H1 (cell line): ENCODE results near the gene ACAP1. TPM values are rescaled to one million over a fixed set of nuclear protein-coding genes. Genes with fewer than 3 reads are reported as not detected.

Experiments used
- CTCF ChIA-PET: fragments of 300-600 bp; sonication (Branson Sonifier 250); formaldehyde crosslinking; loops from one replicate; lab custom pipeline; 2021; ENCODE audit not compliant: partially characterized antibody; lab: Charles Lee
- POLR2A ChIA-PET: fragments of 300-600 bp; sonication (Branson Sonifier 250); formaldehyde crosslinking; loops from one replicate; lab custom pipeline; 2021; ENCODE audit warnings: inconsistent platforms; ENCODE audit not compliant: partially characterized antibody; lab: Charles Lee
- DNase-seq, 2 experiments: peaks; one replicate each; pipeline versions ENCODE4 v3.0.0 to v3.0.0-alpha.2; 2010 to 2022; ENCODE audit warnings: low spot score in 2 of 2, low read depth in 1 of 2, mixed read lengths in 1 of 2
- FAIRE-seq: peaks from 2 replicates; lab custom pipeline; 2011; peaks lifted over from hg19 to GRCh38; lab: Jason Lieb, UNC
- H2AFZ ChIP-seq: 2 replicates; pipeline ENCODE4 v1.8.1; 2012; ENCODE audit warnings: low read length, inconsistent platforms
- H2AK5ac ChIP-seq: 2 replicates; pipeline ENCODE4 v1.6.1; 2013; ENCODE audit warnings: low read depth, low read length
- H2BK120ac ChIP-seq: replicated peaks from 2 replicates; pipeline ENCODE3; 2013; ENCODE audit warnings: low read depth, low read length, inconsistent platforms
- H2BK12ac ChIP-seq: 2 replicates; pipeline ENCODE4 v1.6.1; 2013; ENCODE audit warnings: low read depth, low read length
- H2BK15ac ChIP-seq: 2 replicates; pipeline ENCODE4 v1.6.1; 2013; ENCODE audit warnings: low read length
- H2BK20ac ChIP-seq: 2 replicates; pipeline ENCODE4 v1.6.1; 2013; ENCODE audit warnings: low read length
- H2BK5ac ChIP-seq: 2 replicates; pipeline ENCODE4 v1.6.1; 2013; ENCODE audit warnings: low read depth, low read length
- H3K14ac ChIP-seq: 2 replicates; pipeline ENCODE4 v1.6.1; 2013; ENCODE audit warnings: inconsistent platforms; ENCODE audit not compliant: insufficient read length
- H3K18ac ChIP-seq: 2 replicates; pipeline ENCODE4 v1.6.1; 2013; ENCODE audit warnings: low read length; ENCODE audit errors: extremely low read depth
- H3K23ac ChIP-seq: 2 replicates; pipeline ENCODE4 v1.6.1; 2013; ENCODE audit warnings: inconsistent platforms; ENCODE audit not compliant: insufficient read length
- H3K23me2 ChIP-seq: 2 replicates; pipeline ENCODE4 v1.6.1; 2013; ENCODE audit warnings: low read depth, low read length
- H3K27ac ChIP-seq: 2 replicates; pipeline ENCODE4 v1.6.1; 2011; ENCODE audit warnings: low read depth, low read length, inconsistent platforms
- H3K27me3 ChIP-seq, 4 experiments: replicated peaks in 1 of 4; 1 replicate in 1 of 4; 2 replicates in 3 of 4; pipeline versions ENCODE4 v1.6.1 to v1.8.1; 2011 to 2013; ENCODE audit warnings: low read length in 3 of 4, mild to moderate bottlenecking in 3 of 4, inconsistent platforms in 2 of 4, mixed read lengths in 2 of 4, moderate library complexity in 1 of 4; ENCODE audit not compliant: control insufficient read depth in 3 of 4, insufficient read depth in 3 of 4; ENCODE audit errors: extremely low read depth in 1 of 4
- H3K36me3 ChIP-seq, 4 experiments: 2 replicates each; pipeline versions ENCODE4 v1.6.1 to v1.8.1; 2011 to 2013; ENCODE audit warnings: mild to moderate bottlenecking in 4 of 4, low read length in 3 of 4, moderate library complexity in 2 of 4, control low read depth in 1 of 4, inconsistent platforms in 1 of 4; ENCODE audit not compliant: insufficient read depth in 4 of 4, control insufficient read depth in 2 of 4
- H3K4ac ChIP-seq: replicated peaks from 2 replicates; pipeline ENCODE3; 2013; ENCODE audit warnings: low read length, low read depth, mixed read lengths, inconsistent platforms; ENCODE audit not compliant: insufficient read length
- H3K4me1 ChIP-seq, 4 experiments: replicated peaks in 1 of 4; 1 replicate in 1 of 4; 2 replicates in 3 of 4; pipeline versions ENCODE4 v1.6.1 to v1.8.1; 2011 to 2013; ENCODE audit warnings: low read length in 3 of 4, inconsistent platforms in 2 of 4, mixed read lengths in 1 of 4; ENCODE audit not compliant: insufficient read depth in 4 of 4, control insufficient read depth in 3 of 4
- H3K4me2 ChIP-seq, 2 experiments: 2 replicates each; pipeline versions ENCODE4 v1.6.1 to v1.8.1; 2011 to 2013; ENCODE audit warnings: low read depth in 2 of 2, low read length in 2 of 2, control low read depth in 1 of 2, inconsistent platforms in 1 of 2, mild to moderate bottlenecking in 1 of 2; ENCODE audit not compliant: insufficient read depth in 1 of 2
- H3K4me3 ChIP-seq, 4 experiments: fragments of 200-600, 300-600 bp in 1 of 4; sonication (generic), shearing (Covaris generic), sonication (Bioruptor Twin) in 1 of 4; 2 replicates each; pipeline versions ENCODE4 v1.5.1 to v1.8.1; 2011 to 2016; ENCODE audit warnings: low read length in 4 of 4, low read depth in 3 of 4, control low read depth in 2 of 4, inconsistent platforms in 2 of 4, mild to moderate bottlenecking in 2 of 4, mixed read lengths in 1 of 4, moderate library complexity in 1 of 4; ENCODE audit not compliant: insufficient read depth in 2 of 4; ENCODE audit errors: extremely low read depth in 1 of 4
- H3K56ac ChIP-seq: replicated peaks from 2 replicates; pipeline ENCODE3; 2013; ENCODE audit warnings: low read depth, mild to moderate bottlenecking, mixed read lengths, low read length, inconsistent platforms; ENCODE audit not compliant: insufficient read length
- H3K79me1 ChIP-seq: 2 replicates; pipeline ENCODE4 v1.6.1; 2013; ENCODE audit warnings: low read depth, low read length, control low read depth
- H3K79me2 ChIP-seq, 2 experiments: 2 replicates each; pipeline versions ENCODE4 v1.6.1 to v1.8.1; 2012 to 2013; ENCODE audit warnings: low read length in 2 of 2, mild to moderate bottlenecking in 2 of 2, inconsistent platforms in 1 of 2; ENCODE audit not compliant: insufficient read depth in 2 of 2, control insufficient read depth in 1 of 2
- H3K9ac ChIP-seq, 4 experiments: replicated peaks in 1 of 4; 1 replicate in 1 of 4; 2 replicates in 3 of 4; pipeline versions ENCODE4 v1.6.1 to v1.8.1; 2011 to 2013; ENCODE audit warnings: low read depth in 3 of 4, low read length in 3 of 4, control low read depth in 2 of 4, mild to moderate bottlenecking in 2 of 4, moderate library complexity in 2 of 4, inconsistent platforms in 1 of 4; ENCODE audit errors: extremely low read depth in 1 of 4
- H3K9me3 ChIP-seq, 2 experiments: 2 replicates each; pipeline versions ENCODE4 v1.6.1 to v1.8.1; 2012 to 2013; ENCODE audit warnings: mild to moderate bottlenecking in 2 of 2, moderate library complexity in 2 of 2, control low read depth in 1 of 2, inconsistent platforms in 1 of 2, low read depth in 1 of 2, low read length in 1 of 2, mixed read lengths in 1 of 2; ENCODE audit not compliant: insufficient read depth in 2 of 2
- H4K20me1 ChIP-seq, 2 experiments: replicated peaks in 1 of 2; 2 replicates each; pipeline versions ENCODE3 to v1.8.1; 2011 to 2013; ENCODE audit warnings: inconsistent platforms in 2 of 2, low read length in 2 of 2, mild to moderate bottlenecking in 1 of 2; ENCODE audit not compliant: insufficient read depth in 2 of 2, control insufficient read depth in 1 of 2
- H4K5ac ChIP-seq: 2 replicates; pipeline ENCODE4 v1.6.1; 2013; ENCODE audit warnings: low read length, low read depth, mixed read lengths, inconsistent platforms; ENCODE audit not compliant: insufficient read length
- H4K8ac ChIP-seq: 2 replicates; pipeline ENCODE4 v1.8.0; 2013; ENCODE audit warnings: mild to moderate bottlenecking, moderate library complexity, low read length, inconsistent platforms; ENCODE audit not compliant: insufficient read depth; ENCODE audit errors: extremely low read depth
- H4K91ac ChIP-seq: replicated peaks from 2 replicates; pipeline ENCODE3; 2013; ENCODE audit warnings: low read length, mixed read lengths, inconsistent platforms; ENCODE audit not compliant: insufficient read length
- BCL11A ChIP-seq, 2 experiments: IDR thresholded peaks; one replicate each; pipeline ENCODE4 v1.6.1; 2011; ENCODE audit warnings: low read depth in 2 of 2, low read length in 2 of 2, mild to moderate bottlenecking in 2 of 2
- BRCA1 ChIP-seq: IDR thresholded peaks from 2 replicates; pipeline ENCODE4 v1.6.1; 2012; ENCODE audit warnings: low read depth, low read length, improper control_type of control experiment
- CEBPB ChIP-seq: IDR thresholded peaks from 2 replicates; pipeline ENCODE4 v1.6.1; 2012; ENCODE audit warnings: low read depth, low read length
- CTBP2 ChIP-seq: IDR thresholded peaks from 2 replicates; pipeline ENCODE4 v1.7.0; 2011; ENCODE audit warnings: borderline replicate concordance, mild to moderate bottlenecking, moderate library complexity, mixed read lengths, low read length; ENCODE audit not compliant: insufficient read depth, insufficient read length
- GTF2F1 ChIP-seq: IDR thresholded peaks from 2 replicates; pipeline ENCODE4 v1.6.1; 2012; ENCODE audit warnings: low read depth, low read length, improper control_type of control experiment, borderline replicate concordance
- HDAC6 ChIP-seq: IDR thresholded peaks from one replicate; pipeline ENCODE4 v1.7.1; 2012; ENCODE audit warnings: low read depth, mild to moderate bottlenecking, inconsistent platforms, low read length, moderate library complexity
- NANOG ChIP-seq: IDR thresholded peaks from 2 replicates; pipeline ENCODE4 v1.6.1; 2011; ENCODE audit warnings: low read length, low read depth, mild to moderate bottlenecking, inconsistent platforms; ENCODE audit not compliant: insufficient read depth, poor library complexity, severe bottlenecking
- POLR2AphosphoS5 ChIP-seq: IDR thresholded peaks from 2 replicates; pipeline ENCODE4 v1.6.1; 2011; ENCODE audit warnings: low read depth, low read length
- SAP30 ChIP-seq: fragments of 300-600 bp; sonication (generic); IDR thresholded peaks from 2 replicates; pipeline ENCODE4 v1.7.1; 2012; ENCODE audit warnings: low read length, moderate library complexity, mild to moderate bottlenecking, inconsistent platforms; ENCODE audit not compliant: insufficient read depth, insufficient replicate concordance
- TCF12 ChIP-seq: IDR thresholded peaks from 2 replicates; pipeline ENCODE4 v1.6.1; 2011; ENCODE audit warnings: low read depth, mild to moderate bottlenecking, low read length
- WGBS, 2 experiments: shearing (Covaris generic) in 1 of 2; methylation state at CpG; one replicate each; pipeline versions ENCODE4 v1.1.6 to v1.1.7; 2013 to 2015; ENCODE audit warnings: low lambda C conversion rate in 2 of 2, mixed read lengths in 2 of 2, inconsistent platforms in 1 of 2, low coverage in 1 of 2, missing lambda C conversion rate in 1 of 2; ENCODE audit not compliant: insufficient replicate concordance in 2 of 2, insufficient coverage in 1 of 2, insufficient read length in 1 of 2; ENCODE audit errors: extremely low coverage in 1 of 2, missing lambda C conversion rate in 1 of 2; 5-methylcytosine and 5-hydroxymethylcytosine counted together
- polyA plus RNA-seq, 7 experiments: library from polyadenylated mRNA; depleted of rRNA in 3 of 7; stranded (reverse) in 5 of 7; unstranded in 2 of 7; fragments of >200 nt in 5 of 7; fragments of 200-250 nt in 2 of 7; gene quantifications; 1 replicate in 5 of 7; 2 replicates in 1 of 7; 4 replicates in 1 of 7; pipeline versions ENCODE4 v1.2.1 to v1.2.3, GENCODE V29; 2011 to 2013; ENCODE audit warnings: missing spikeins in 2 of 7, mixed read lengths in 2 of 7
- total RNA-seq: library from RNA; stranded (reverse); fragmentation: NEBNext Ultra II Directional; extraction: Animal tissue kit (Norgen Biotek cat#: 25700); gene quantifications from 2 replicates; pipeline ENCODE4 v1.2.1, GENCODE V29; 2021
- TF ChIP-seq, protein P1 (sequence below): IDR thresholded peaks from 2 replicates; pipeline ENCODE4 v1.6.1; 2012; ENCODE audit warnings: inconsistent platforms

The ACAP1 gene
- total and polyA plus RNA-seq, 2 of the 8 experiments (the other 6 are each of a cell fraction or from before 2014, with no cell fraction given): 11.9 to 45.1 TPM

GRCh38 chr17:7317161-7317803 lies 19.0 kb upstream of the ACAP1 start:
- Histone ChIP-seq H3K14ac (no peak overlapping the region), H3K79me1 (0 out of 2 replicates have a peak, but pooled peaks cover 4% of the 10 kb centered on the region), H3K9me3 (no peaks in the 10 kb centered on the region), H2BK12ac (no peak overlapping the region), H3K36me3 (peaks cover 21 to 60% (median 42%) of the 10 kb centered on the region in 4 experiments), H3K9ac (no peak overlapping the region), H2BK120ac (no peak overlapping the region), H3K4me1 (peaks cover 0 to 5% (median 3%) of the 10 kb centered on the region in 4 experiments; a peak in 4 of 7 replicates), H2AFZ (no peak overlapping the region), H3K23ac (no peak overlapping the region), H3K27ac (no peak overlapping the region), H4K8ac (no peak overlapping the region), H4K5ac (no peak overlapping the region), H2AK5ac (no peak overlapping the region), H3K23me2 (no peaks in the 10 kb centered on the region; the same call in 1 of the 2 replicates), H2BK20ac (no peak overlapping the region), H3K79me2 (peaks cover 0 to 8% of the 10 kb centered on the region in 2 experiments; a peak in 1 of 4 replicates), H2BK15ac (no peak overlapping the region), H3K4me3 (no peak overlapping the region), H3K4me2 (no peak overlapping the region), H3K18ac (no peak overlapping the region), H3K56ac (no peak overlapping the region), H4K91ac (no peak overlapping the region), H2BK5ac (no peak overlapping the region), H3K4ac (no peak overlapping the region), H4K20me1 (peaks cover 2 to 14% of the 10 kb centered on the region in 2 experiments), H3K27me3 (no peaks in the 10 kb centered on the region)
- WGBS, 2 experiments: 97% methylated on average over 16 of the region's 16 CpGs; no CpG with 5 or more reads in 1 of the 2 experiments
- DNase-seq (no peak), FAIRE-seq (no peak)
- POLR2A ChIA-PET: interaction anchor here (0.8 to 11.3 kb wide), 12 partner anchors 8 to 276 kb away, joined by 3 to 223 read pairs (median 4); partner anchors contain the start of genes ACAP1, CLDN7 and NEURL4
- CTCF ChIA-PET: interaction anchor here (0.7 to 2.0 kb wide), 5 partner anchors 28 to 271 kb away, joined by 3 to 17 read pairs (median 3); no protein-coding TSS in a partner anchor
- TF ChIP-seq BCL11A (IDR thresholded peaks at IDR 0.05; ENCODE audit: low read depth in 2 of 2, low read length in 2 of 2): no peak
- no peak for TF ChIP-seq BRCA1
- TF ChIP-seq, protein P1, sequence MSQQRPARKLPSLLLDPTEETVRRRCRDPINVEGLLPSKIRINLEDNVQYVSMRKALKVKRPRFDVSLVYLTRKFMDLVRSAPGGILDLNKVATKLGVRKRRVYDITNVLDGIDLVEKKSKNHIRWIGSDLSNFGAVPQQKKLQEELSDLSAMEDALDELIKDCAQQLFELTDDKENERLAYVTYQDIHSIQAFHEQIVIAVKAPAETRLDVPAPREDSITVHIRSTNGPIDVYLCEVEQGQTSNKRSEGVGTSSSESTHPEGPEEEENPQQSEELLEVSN: no peak
- no peak for TF ChIP-seq HDAC6
- TF ChIP-seq CTBP2: no peak
- TF ChIP-seq SAP30: no peak
- TF ChIP-seq GTF2F1: no peak
- no peak for TF ChIP-seq CEBPB
- no peak for TF ChIP-seq POLR2AphosphoS5
- TF ChIP-seq TCF12: no peak
- no peak for TF ChIP-seq NANOG
